ENCODE measurements around the gene EFS.

DNA sequence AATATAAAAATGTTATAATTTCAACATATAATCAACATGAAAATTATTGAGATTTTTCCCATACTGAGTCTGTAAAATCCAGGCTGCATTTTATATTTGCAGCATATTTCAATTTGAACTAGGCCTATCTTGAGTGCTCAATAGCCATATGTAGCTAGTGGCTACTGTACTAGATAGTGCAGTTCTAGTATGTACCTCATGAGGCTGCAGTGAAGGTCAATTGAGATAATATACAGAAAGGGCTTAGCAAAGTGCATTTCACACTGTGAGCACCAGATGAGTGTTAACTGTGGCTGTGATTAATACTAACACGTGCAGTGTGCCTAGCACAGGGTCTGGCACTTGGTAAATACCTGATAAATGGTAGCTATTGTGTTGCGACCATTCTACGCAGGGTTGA is 6.9 kb downstream of the EFS start:
- TF ChIP-seq, protein P1, sequence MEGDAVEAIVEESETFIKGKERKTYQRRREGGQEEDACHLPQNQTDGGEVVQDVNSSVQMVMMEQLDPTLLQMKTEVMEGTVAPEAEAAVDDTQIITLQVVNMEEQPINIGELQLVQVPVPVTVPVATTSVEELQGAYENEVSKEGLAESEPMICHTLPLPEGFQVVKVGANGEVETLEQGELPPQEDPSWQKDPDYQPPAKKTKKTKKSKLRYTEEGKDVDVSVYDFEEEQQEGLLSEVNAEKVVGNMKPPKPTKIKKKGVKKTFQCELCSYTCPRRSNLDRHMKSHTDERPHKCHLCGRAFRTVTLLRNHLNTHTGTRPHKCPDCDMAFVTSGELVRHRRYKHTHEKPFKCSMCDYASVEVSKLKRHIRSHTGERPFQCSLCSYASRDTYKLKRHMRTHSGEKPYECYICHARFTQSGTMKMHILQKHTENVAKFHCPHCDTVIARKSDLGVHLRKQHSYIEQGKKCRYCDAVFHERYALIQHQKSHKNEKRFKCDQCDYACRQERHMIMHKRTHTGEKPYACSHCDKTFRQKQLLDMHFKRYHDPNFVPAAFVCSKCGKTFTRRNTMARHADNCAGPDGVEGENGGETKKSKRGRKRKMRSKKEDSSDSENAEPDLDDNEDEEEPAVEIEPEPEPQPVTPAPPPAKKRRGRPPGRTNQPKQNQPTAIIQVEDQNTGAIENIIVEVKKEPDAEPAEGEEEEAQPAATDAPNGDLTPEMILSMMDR (conservative IDR thresholded peaks at IDR 0.05; ENCODE audit: low read depth, low read length), result no peak
- TF ChIP-seq EZH2phosphoT487 (IDR thresholded peaks at IDR 0.05; ENCODE audit: borderline replicate concordance, low read length), result no peak
- no peak for TF ChIP-seq EZH2 (IDR thresholded peaks at IDR 0.05; ENCODE audit: low read length, unreplicated experiment)
